CD4-positive, alpha-beta T cell (primary cell): ENCODE results near the gene SAE1. TPM values are rescaled to one million over a fixed set of nuclear protein-coding genes. Genes with fewer than 3 reads are reported as not detected.

ENCODE experiments used
- ATAC-seq: fragments of 200-7000 bp; cut with Tn5 transposase; one replicate; pipeline ENCODE4 v1.10.0; 2022; ENCODE audit warnings: mild to moderate bottlenecking; ENCODE audit not compliant: poor library complexity
- CTCF ChIA-PET: fragments of 350-600 bp; sonication (Branson Sonifier 250); formaldehyde crosslinking; loops from one replicate; lab custom pipeline; 2021; ENCODE audit warnings: antibody characterized with exemption, inconsistent platforms; lab: Charles Lee
- POLR2A ChIA-PET: fragments of 350-600 bp; sonication (Branson Sonifier 250); formaldehyde crosslinking; loops from one replicate; lab custom pipeline; 2021; ENCODE audit warnings: antibody characterized with exemption, inconsistent platforms; lab: Charles Lee
- DNase-seq, 14 experiments: peaks; one replicate each; pipeline ENCODE4 v3.0.0-alpha.2; 2013 to 2020; ENCODE audit warnings: mixed read lengths in 2 of 14
- H3K27ac ChIP-seq, 2 donors: one replicate each; pipeline versions ENCODE4 v1.5.1 to v1.7.0; 2013; ENCODE audit warnings: low read length in 2 of 2, low read depth in 1 of 2, mild to moderate bottlenecking in 1 of 2
- H3K27me3 ChIP-seq, 2 experiments: 1 replicate in 1 of 2; 2 replicates in 1 of 2; pipeline versions ENCODE4 v1.6.1 to v1.7.0; 2013; ENCODE audit warnings: low read length in 2 of 2, control low read depth in 1 of 2, mild to moderate bottlenecking in 1 of 2, moderate library complexity in 1 of 2; ENCODE audit not compliant: insufficient read depth in 2 of 2, control insufficient read depth in 1 of 2
- H3K36me3 ChIP-seq: one replicate; pipeline ENCODE4 v1.6.1; 2013; ENCODE audit warnings: low read length, control low read depth; ENCODE audit not compliant: insufficient read depth
- H3K4me1 ChIP-seq: one replicate; pipeline ENCODE4 v1.6.1; 2013; ENCODE audit warnings: low read length, control low read depth; ENCODE audit not compliant: insufficient read depth
- H3K4me3 ChIP-seq: one replicate; pipeline ENCODE4 v1.5.1; 2013; ENCODE audit warnings: mild to moderate bottlenecking, low read length, moderate library complexity
- H3K9me3 ChIP-seq, 2 experiments: 1 replicate in 1 of 2; 2 replicates in 1 of 2; pipeline versions ENCODE4 v1.6.1 to v1.7.0; 2013; ENCODE audit warnings: low read length in 2 of 2, mild to moderate bottlenecking in 2 of 2, control low read depth in 1 of 2, moderate library complexity in 1 of 2; ENCODE audit not compliant: control insufficient read depth in 1 of 2, insufficient read depth in 1 of 2
- H3K27ac Mint-ChIP-seq: one replicate; pipeline ENCODE4 v1.8.0; 2020; ENCODE audit warnings: mixed read lengths
- H3K27me3 Mint-ChIP-seq: one replicate; pipeline ENCODE4 v1.8.0; 2021; ENCODE audit warnings: mixed read lengths
- H3K36me3 Mint-ChIP-seq: one replicate; pipeline ENCODE4 v1.8.0; 2021; ENCODE audit warnings: low read depth, mixed read lengths
- H3K4me1 Mint-ChIP-seq: one replicate; pipeline ENCODE4 v1.8.0; 2021; ENCODE audit warnings: low read depth, mixed read lengths
- H3K4me3 Mint-ChIP-seq: one replicate; pipeline ENCODE4 v1.8.0; 2020; ENCODE audit warnings: mild to moderate bottlenecking, mixed read lengths
- H3K9me3 Mint-ChIP-seq: one replicate; pipeline ENCODE4 v1.8.0; 2020; ENCODE audit warnings: mixed read lengths
- intact Hi-C, 2 experiments: fragments of 100-400 bp; cut with DNase I in 1 of 2; cut with micrococcal nuclease in 1 of 2; formaldehyde crosslinking; loops; one replicate each; pipeline versions ENCODE4 v1.15.1 to v1.9.0; 2023 to 2025; cut with DNase I, micrococcal nuclease
- total RNA-seq, 174 experiments: library from RNA in 2 of 174; stranded (reverse) in 2 of 174; gene quantifications; one replicate each; pipeline ENCODE4 v1.2.3 and lab custom pipeline; 2021 to 2026
- TF ChIP-seq, protein P1 (sequence below): fragments of 200-600 bp; IDR thresholded peaks from one replicate; pipeline ENCODE4 v1.8.0; 2022; ENCODE audit warnings: antibody characterized with exemption, mild to moderate bottlenecking

SAE1 gene
- total RNA-seq, 2 experiments from 2014 or later, result 29.6 to 30.9 TPM

DNA sequence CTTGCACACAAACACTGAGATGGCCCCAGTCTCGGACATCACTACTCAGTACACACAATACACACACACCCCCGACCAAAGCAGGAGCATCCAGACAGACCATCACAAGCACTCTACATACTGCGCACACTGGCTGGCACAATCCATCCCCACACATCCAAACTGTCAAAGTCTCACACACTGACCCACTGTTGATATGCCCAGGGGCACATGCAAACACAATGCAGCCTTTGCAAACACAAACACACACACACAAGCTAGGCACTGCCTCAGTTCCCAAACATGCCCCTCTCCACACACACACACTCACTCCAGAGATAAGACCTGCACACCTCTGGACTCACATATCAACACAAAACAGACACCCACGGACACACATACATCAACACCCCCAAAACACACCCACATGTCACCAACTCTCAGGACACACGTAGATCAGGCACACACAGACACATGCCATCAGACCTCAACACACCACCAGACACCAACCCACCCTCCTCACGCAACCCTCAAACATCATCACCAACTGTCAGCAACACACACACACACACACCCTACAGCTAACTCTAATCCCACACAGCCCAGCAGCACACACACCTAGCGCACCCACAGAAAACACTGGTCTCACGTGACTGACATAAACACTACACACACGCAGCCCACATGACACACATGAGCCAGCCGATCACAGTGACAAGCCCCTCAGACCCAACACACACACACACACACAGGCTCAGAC is 98.5 kb downstream of the SAE1 start:
- intact Hi-C loops, result loop anchor here (2.0 to 5.0 kb wide), 2 partner anchors 16 to 82 kb away; no protein-coding TSS in a partner anchor
- Mint-ChIP-seq H3K4me1 (peaks cover 33% of the 10 kb centered on the region), H3K4me3 (no peak overlapping the region), H3K27me3 (no peaks in the 10 kb centered on the region), H3K9me3 (no peaks in the 10 kb centered on the region), H3K27ac (no peak overlapping the region), H3K36me3 (peaks cover 6% of the 10 kb centered on the region)
- no peaks in the 10 kb centered on the region for H3K9me3 ChIP-seq
- H3K27me3 ChIP-seq, result no peaks in the 10 kb centered on the region
- peak overlapping the region; percentile 4 to 53 for H3K27ac ChIP-seq
- TF ChIP-seq, protein P1, sequence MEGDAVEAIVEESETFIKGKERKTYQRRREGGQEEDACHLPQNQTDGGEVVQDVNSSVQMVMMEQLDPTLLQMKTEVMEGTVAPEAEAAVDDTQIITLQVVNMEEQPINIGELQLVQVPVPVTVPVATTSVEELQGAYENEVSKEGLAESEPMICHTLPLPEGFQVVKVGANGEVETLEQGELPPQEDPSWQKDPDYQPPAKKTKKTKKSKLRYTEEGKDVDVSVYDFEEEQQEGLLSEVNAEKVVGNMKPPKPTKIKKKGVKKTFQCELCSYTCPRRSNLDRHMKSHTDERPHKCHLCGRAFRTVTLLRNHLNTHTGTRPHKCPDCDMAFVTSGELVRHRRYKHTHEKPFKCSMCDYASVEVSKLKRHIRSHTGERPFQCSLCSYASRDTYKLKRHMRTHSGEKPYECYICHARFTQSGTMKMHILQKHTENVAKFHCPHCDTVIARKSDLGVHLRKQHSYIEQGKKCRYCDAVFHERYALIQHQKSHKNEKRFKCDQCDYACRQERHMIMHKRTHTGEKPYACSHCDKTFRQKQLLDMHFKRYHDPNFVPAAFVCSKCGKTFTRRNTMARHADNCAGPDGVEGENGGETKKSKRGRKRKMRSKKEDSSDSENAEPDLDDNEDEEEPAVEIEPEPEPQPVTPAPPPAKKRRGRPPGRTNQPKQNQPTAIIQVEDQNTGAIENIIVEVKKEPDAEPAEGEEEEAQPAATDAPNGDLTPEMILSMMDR, result no peak
- H3K4me3 ChIP-seq, result peak overlapping the region; percentile 76
- CTCF ChIA-PET, result interaction anchor here (1.4 to 2.6 kb wide), 2 partner anchors 10 to 15 kb away, joined by 3 to 12 read pairs; no protein-coding TSS in a partner anchor
- DNase-seq, result peak in 9 of 14 experiments; percentile 27 to 80 (median 55)
- H3K4me1 ChIP-seq, result peaks cover 63% of the 10 kb centered on the region
- POLR2A ChIA-PET, result interaction anchor here (0.7 to 1.8 kb wide), 7 partner anchors 11 to 116 kb away, joined by 3 to 4 read pairs (median 3); partner anchors contain the start of gene ZC3H4
- no peaks in the 10 kb centered on the region for H3K36me3 ChIP-seq
- peak; percentile 24 for ATAC-seq

DNA sequence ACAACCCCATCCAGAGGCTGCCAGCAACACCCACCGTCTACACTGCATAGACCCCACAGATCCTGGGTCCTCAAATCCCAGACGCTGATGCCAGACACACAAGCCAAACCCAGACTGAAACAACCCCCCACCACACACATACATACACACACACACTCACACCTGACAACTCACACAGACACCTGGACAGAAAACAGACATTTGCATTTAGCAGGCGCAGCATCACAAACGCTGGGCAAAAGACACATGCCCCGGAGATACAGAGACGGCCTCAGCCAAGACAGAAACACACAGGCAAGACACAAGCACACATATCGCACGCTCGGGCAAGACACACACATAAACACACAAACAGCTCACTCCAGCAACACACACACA is 99.0 kb downstream of the SAE1 start:
- CTCF ChIA-PET, result interaction anchor here (1.4 to 2.6 kb wide), 2 partner anchors 10 to 14 kb away, joined by 3 to 12 read pairs; no protein-coding TSS in a partner anchor
- POLR2A ChIA-PET, result interaction anchor here (0.7 to 1.8 kb wide), 7 partner anchors 10 to 116 kb away, joined by 3 to 4 read pairs (median 3); partner anchors contain the start of gene ZC3H4
- ATAC-seq (no peak), DNase-seq (peak in 5 of 14 experiments; percentile 23 to 64 (median 43))
- Mint-ChIP-seq H3K27me3 (no peaks in the 10 kb centered on the region), H3K4me3 (no peak overlapping the region), H3K27ac (no peak overlapping the region), H3K9me3 (no peaks in the 10 kb centered on the region), H3K4me1 (peaks cover 33% of the 10 kb centered on the region), H3K36me3 (peaks cover 6% of the 10 kb centered on the region)
- H3K27me3 ChIP-seq, result no peaks in the 10 kb centered on the region
- no peaks in the 10 kb centered on the region for H3K36me3 ChIP-seq
- peaks cover 63% of the 10 kb centered on the region for H3K4me1 ChIP-seq
- TF ChIP-seq, protein P1, result no peak
- peak overlapping the region; percentile 44 to 53 for H3K27ac ChIP-seq
- intact Hi-C loops, result loop anchor here (1.0 to 10.0 kb wide), 5 partner anchors 15 to 515 kb away; partner anchors contain the start of gene PRKD2 (in 1 of the 2)
- peak overlapping the region; percentile 76 for H3K4me3 ChIP-seq
- H3K9me3 ChIP-seq, result no peaks in the 10 kb centered on the region

GRCh38 chr19:47230054-47230920 is 99.7 kb downstream of the SAE1 start:
- TF ChIP-seq, protein P1, result peak; percentile 76
- Histone ChIP-seq H3K36me3 (no peaks in the 10 kb centered on the region), H3K4me1 (peaks cover 62% of the 10 kb centered on the region), H3K9me3 (no peaks in the 10 kb centered on the region), H3K27me3 (no peaks in the 10 kb centered on the region), H3K27ac (peak overlapping the region; percentile 44 to 93), H3K4me3 (peak overlapping the region; percentile 76)
- H3K4me3 Mint-ChIP-seq, result peak overlapping the region; percentile 57
- H3K9me3 Mint-ChIP-seq, result no peaks in the 10 kb centered on the region
- peaks cover 6% of the 10 kb centered on the region for H3K36me3 Mint-ChIP-seq
- no peak overlapping the region for H3K27ac Mint-ChIP-seq
- ATAC-seq (peak; percentile 30), DNase-seq (peak; percentile 70 to 92 (median 80))
- H3K27me3 Mint-ChIP-seq, result no peaks in the 10 kb centered on the region
- H3K4me1 Mint-ChIP-seq, result peaks cover 33% of the 10 kb centered on the region
- intact Hi-C loops, result loop anchor here (1.0 to 10.0 kb wide), 3 partner anchors 14 to 515 kb away; partner anchors contain the start of gene PRKD2 (in 1 of the 2)
- ChIA-PET CTCF (interaction anchor here (1.4 to 2.6 kb wide), 2 partner anchors 9 to 14 kb away, joined by 3 to 12 read pairs; no protein-coding TSS in a partner anchor), POLR2A (interaction anchor here (0.8 to 1.8 kb wide), 6 partner anchors 10 to 117 kb away, joined by 3 to 4 read pairs (median 3); partner anchors contain the start of gene ZC3H4)
